GM12801 (cell line): ENCODE measurements around the gene AFTPH.

ENCODE experiments used
- TF ChIP-seq, protein P1 (sequence below): IDR thresholded peaks from one replicate; pipeline ENCODE4 v1.5.1; 2011; ENCODE audit warnings: control low read depth; ENCODE audit not compliant: insufficient read length; ENCODE audit errors: extremely low read depth

The AFTPH gene

DNA sequence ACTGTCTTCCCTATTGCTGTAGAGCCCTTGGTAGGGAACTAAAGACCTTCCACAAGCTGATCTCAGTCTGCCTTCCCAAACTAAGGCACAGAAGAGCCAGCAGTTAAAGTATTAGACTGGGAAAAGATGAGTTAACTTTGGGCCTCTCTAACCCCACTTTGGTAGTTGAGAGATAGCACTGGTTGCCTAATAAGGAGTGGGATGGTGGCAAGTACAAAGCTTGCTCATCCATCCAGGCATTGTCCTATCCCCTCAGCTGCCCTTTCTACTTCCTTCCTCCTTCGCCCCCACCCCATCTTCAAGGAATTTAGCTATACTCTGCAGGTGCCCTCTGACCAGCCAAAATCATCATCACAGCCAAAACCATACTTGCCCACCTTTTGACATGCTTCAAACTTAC lies 22.2 kb upstream of the AFTPH start:
- TF ChIP-seq, protein P1, sequence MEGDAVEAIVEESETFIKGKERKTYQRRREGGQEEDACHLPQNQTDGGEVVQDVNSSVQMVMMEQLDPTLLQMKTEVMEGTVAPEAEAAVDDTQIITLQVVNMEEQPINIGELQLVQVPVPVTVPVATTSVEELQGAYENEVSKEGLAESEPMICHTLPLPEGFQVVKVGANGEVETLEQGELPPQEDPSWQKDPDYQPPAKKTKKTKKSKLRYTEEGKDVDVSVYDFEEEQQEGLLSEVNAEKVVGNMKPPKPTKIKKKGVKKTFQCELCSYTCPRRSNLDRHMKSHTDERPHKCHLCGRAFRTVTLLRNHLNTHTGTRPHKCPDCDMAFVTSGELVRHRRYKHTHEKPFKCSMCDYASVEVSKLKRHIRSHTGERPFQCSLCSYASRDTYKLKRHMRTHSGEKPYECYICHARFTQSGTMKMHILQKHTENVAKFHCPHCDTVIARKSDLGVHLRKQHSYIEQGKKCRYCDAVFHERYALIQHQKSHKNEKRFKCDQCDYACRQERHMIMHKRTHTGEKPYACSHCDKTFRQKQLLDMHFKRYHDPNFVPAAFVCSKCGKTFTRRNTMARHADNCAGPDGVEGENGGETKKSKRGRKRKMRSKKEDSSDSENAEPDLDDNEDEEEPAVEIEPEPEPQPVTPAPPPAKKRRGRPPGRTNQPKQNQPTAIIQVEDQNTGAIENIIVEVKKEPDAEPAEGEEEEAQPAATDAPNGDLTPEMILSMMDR, result no peak

GRCh38 chr2:64502860-64503259 lies 21.3 kb upstream of the AFTPH start:
- TF ChIP-seq, protein P1, result no peak

- TF ChIP-seq, protein P1, result no peak
These were observed 19.1 kb upstream of the AFTPH start for GRCh38 chr2:64504774-64505720.

DNA sequence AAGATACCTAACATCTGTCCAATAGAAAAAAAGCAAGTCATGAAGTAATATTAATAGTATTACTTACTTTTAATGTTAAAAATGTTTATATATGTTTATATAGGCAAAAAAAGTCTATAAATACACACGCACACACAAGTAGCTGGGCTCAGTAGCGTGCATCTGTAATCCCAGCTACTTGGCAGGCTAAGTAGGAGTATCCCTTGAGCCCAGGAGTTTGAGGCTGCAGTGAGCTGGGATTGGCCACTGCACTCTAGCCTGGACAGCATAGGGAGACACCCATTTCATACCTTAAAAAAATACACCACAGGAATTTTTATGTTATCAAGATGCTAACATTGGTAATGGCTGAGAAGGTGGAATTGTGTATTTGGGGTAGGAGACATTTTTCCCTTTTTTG lies 17.4 kb upstream of the AFTPH start:
- TF ChIP-seq, protein P1, result no peak

- TF ChIP-seq, protein P1, result no peak
These were observed 10.1 kb upstream of the AFTPH start for GRCh38 chr2:64514008-64514407.

DNA sequence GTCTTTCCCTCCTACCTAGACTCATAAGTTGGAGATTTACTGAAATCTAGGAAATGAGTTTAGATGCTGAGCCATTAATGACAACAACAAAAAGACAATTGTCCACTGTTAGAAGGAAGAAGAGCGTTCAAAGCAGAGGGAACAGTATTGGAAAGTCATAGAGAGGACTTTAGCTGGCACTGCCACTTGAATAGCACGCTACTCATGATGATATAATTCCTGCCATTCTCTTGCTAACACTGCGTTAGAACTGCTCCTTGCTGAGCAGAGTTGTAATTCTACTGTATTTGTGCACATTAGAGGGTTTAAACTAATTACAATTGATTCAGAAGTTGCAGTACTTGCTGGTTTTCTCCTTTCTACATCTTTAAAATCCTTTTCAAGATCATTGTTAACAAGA lies 9.0 kb upstream of the AFTPH start:
- TF ChIP-seq, protein P1, result no peak

GRCh38 chr2:64516651-64517510 lies 7.2 kb upstream of the AFTPH start:
- TF ChIP-seq, protein P1, result no peak
